ENCODE data around the gene ZCCHC17. TPM values are rescaled to one million over a fixed set of nuclear protein-coding genes. Genes with fewer than 3 reads are reported as not detected.

ZCCHC17 gene
- total and polyA plus RNA-seq, 2 donors (not counting 1 experiment from before 2014, with no cell fraction given), result 14.1 to 20.3 TPM

DNA sequence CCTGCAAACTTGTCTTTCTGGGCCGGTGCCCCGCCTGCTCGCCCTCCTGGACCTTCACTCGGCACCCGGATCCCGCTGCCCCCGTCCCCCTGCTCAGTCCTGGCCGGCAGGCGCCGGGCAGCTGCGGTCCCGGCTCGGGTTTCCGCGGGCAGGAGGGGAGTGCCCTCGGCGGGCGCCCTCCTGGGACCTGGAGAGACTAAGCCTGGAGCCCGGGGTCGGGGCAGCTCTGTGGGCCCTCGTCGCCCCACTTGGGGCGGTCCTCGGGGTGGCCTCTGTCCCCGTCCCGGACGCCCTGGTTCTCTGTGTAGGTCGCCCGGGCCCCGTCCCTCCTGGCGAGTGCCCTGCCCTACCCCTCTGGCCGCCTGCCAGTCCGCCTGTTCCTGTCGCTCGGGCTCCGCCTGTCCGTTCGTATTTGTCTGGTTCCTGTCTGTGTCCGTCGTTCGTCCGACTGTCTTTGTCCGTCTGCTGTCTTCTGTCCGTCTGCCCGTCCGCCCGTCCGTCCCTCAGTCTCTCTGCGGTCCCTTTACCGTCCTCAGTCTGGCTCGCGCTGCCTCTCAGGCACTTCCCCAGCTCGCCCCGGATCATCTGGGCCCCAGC lies 116.7 kb downstream of the ZCCHC17 start:
- Histone ChIP-seq H2AFZ (ENCODE audit: insufficient read depth, low read depth, low read length, poor library complexity, severe bottlenecking) (peak overlapping the region; percentile 87), H3K4me2 (replicated peaks; ENCODE audit: low read depth, low read length, poor library complexity, severe bottlenecking) (peak overlapping the region; percentile 100), H3K79me2 (ENCODE audit: control insufficient read depth, insufficient read depth, low read length) (no peaks in the 10 kb centered on the region), H3K9ac (ENCODE audit: low read length) (peak overlapping the region; percentile 71), H3K27me3 (replicated peaks in 1 of 4; ENCODE audit: control extremely low read depth in 1 of 4, control insufficient read depth in 3 of 4, insufficient read depth in 4 of 4, low read length in 3 of 4) (peaks cover 0 to 61% (median 22%) of the 10 kb centered on the region in 4 experiments), H3K4me3 (ENCODE audit: control extremely low read depth in 1 of 5, extremely low read depth in 1 of 5, insufficient read depth in 1 of 5, low read depth in 2 of 5, low read length in 4 of 5) (peak overlapping the region; percentile 14 to 86 (median 57)), H3K9me3 (ENCODE audit: control extremely low read depth in 1 of 3, control insufficient read depth in 2 of 3, insufficient read depth in 1 of 3, low read length in 2 of 3) (peaks cover 0 to 10% (median 0%) of the 10 kb centered on the region in 3 donors), H4K20me1 (ENCODE audit: control insufficient read depth, insufficient read depth, low read length, poor library complexity, severe bottlenecking) (no peaks in the 10 kb centered on the region), H3K36me3 (replicated peaks in 1 of 2; ENCODE audit: control extremely low read depth in 1 of 2, control insufficient read depth in 1 of 2, extremely low read depth in 1 of 2, insufficient read depth in 2 of 2, low read length in 1 of 2) (no peaks in the 10 kb centered on the region), H3K4me1 (ENCODE audit: control insufficient read depth in 2 of 2, insufficient read depth in 2 of 2, low read length in 2 of 2) (peaks cover 17 to 18% of the 10 kb centered on the region in 2 donors), H3K27ac (ENCODE audit: low read length in 2 of 2) (no peak overlapping the region)
- ChIA-PET CTCF (no interaction called here), POLR2A (no interaction called here)
- Mint-ChIP-seq H3K4me1 (peaks cover 12% of the 10 kb centered on the region), H3K27ac (no peak overlapping the region), H3K27me3 (peaks cover 62% of the 10 kb centered on the region), H3K4me3 (peak overlapping the region; percentile 89), H3K9me3 (ENCODE audit: insufficient read depth) (no peaks in the 10 kb centered on the region)
- WGBS (ENCODE audit: insufficient coverage), result under 1% methylated on average over 54 of the region's 54 CpGs
- DNase-seq, result peak; percentile 55
- intact Hi-C loops (cut with micrococcal nuclease), result loop anchor here (2.0 kb wide), 1 partner anchor 19 kb away; no protein-coding TSS in a partner anchor
- TF ChIP-seq EZH2 (IDR thresholded peaks at IDR 0.05; ENCODE audit: borderline replicate concordance, insufficient read depth, low read depth, low read length, poor library complexity, severe bottlenecking), result no peak
- TF ChIP-seq, protein P1, sequence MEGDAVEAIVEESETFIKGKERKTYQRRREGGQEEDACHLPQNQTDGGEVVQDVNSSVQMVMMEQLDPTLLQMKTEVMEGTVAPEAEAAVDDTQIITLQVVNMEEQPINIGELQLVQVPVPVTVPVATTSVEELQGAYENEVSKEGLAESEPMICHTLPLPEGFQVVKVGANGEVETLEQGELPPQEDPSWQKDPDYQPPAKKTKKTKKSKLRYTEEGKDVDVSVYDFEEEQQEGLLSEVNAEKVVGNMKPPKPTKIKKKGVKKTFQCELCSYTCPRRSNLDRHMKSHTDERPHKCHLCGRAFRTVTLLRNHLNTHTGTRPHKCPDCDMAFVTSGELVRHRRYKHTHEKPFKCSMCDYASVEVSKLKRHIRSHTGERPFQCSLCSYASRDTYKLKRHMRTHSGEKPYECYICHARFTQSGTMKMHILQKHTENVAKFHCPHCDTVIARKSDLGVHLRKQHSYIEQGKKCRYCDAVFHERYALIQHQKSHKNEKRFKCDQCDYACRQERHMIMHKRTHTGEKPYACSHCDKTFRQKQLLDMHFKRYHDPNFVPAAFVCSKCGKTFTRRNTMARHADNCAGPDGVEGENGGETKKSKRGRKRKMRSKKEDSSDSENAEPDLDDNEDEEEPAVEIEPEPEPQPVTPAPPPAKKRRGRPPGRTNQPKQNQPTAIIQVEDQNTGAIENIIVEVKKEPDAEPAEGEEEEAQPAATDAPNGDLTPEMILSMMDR (IDR thresholded peaks at IDR 0.05), result no peak
- peak; percentile 53 for ATAC-seq (ENCODE audit: low read depth)

Other genes starting within 250 kb of the ZCCHC17 start
- 177 and 179 TPM in 2 replicates for gene PUM1, start 231.3 kb upstream of the ZCCHC17 start, total RNA-seq
- 52.8 and 75.2 TPM in 2 replicates for gene PUM1, start 231.3 kb upstream of the ZCCHC17 start, polyA plus RNA-seq
- gene NKAIN1, start 57.1 kb upstream of the ZCCHC17 start, total RNA-seq, result not detected in 2 replicates
- gene NKAIN1, start 57.1 kb upstream of the ZCCHC17 start, polyA plus RNA-seq, result 0.04 TPM in 1 of 2 replicates, not detected in the other
- gene SNRNP40, start 244 bp upstream of the ZCCHC17 start, total RNA-seq, result 65.6 and 67.7 TPM in 2 replicates
- 31.7 and 35.4 TPM in 2 replicates for gene SNRNP40, start 244 bp upstream of the ZCCHC17 start, polyA plus RNA-seq
- not detected in 2 replicates for gene FABP3, start 76.0 kb downstream of the ZCCHC17 start, total RNA-seq
- not detected in 2 replicates for gene FABP3, start 76.0 kb downstream of the ZCCHC17 start, polyA plus RNA-seq
- 0.32 and 1.4 TPM in 2 replicates for gene SERINC2, start 116.2 kb downstream of the ZCCHC17 start, total RNA-seq
- gene SERINC2, start 116.2 kb downstream of the ZCCHC17 start, polyA plus RNA-seq, result 0.75 and 1.2 TPM in 2 replicates

All from B cell (primary cell).